ENCODE measurements around the gene RBBP5.

The RBBP5 gene

GRCh38 chr1:205052690-205053089 is 69.1 kb downstream of the RBBP5 start:
- no peak for TF ChIP-seq CTCF (IDR thresholded peaks at IDR 0.05; ENCODE audit: low read depth, low read length)
- no peak overlapping the region for H3K4me3 ChIP-seq (ENCODE audit: low read depth, low read length)

GRCh38 chr1:205049479-205049878 is 72.3 kb downstream of the RBBP5 start:
- TF ChIP-seq CTCF (IDR thresholded peaks at IDR 0.05; ENCODE audit: low read depth, low read length) = no peak
- H3K4me3 ChIP-seq (ENCODE audit: low read depth, low read length) = no peak overlapping the region

GRCh38 chr1:205048382-205048781 is 73.4 kb downstream of the RBBP5 start:
- H3K4me3 ChIP-seq (ENCODE audit: low read depth, low read length) = no peak overlapping the region
- TF ChIP-seq CTCF (IDR thresholded peaks at IDR 0.05; ENCODE audit: low read depth, low read length) = no peak

- H3K4me3 ChIP-seq (ENCODE audit: low read depth, low read length) = no peak overlapping the region
Observed at GRCh38 chr1:205047764-205048231, 74.0 kb downstream of the RBBP5 start.

GRCh38 chr1:205046870-205047269 is 74.9 kb downstream of the RBBP5 start:
- no peak for TF ChIP-seq CTCF (IDR thresholded peaks at IDR 0.05; ENCODE audit: low read depth, low read length)
- H3K4me3 ChIP-seq (ENCODE audit: low read depth, low read length) = no peak overlapping the region

More at GRCh38 chr1:205047764-205048231, 74.0 kb downstream of the RBBP5 start:
- no peak for TF ChIP-seq CTCF (IDR thresholded peaks at IDR 0.05; ENCODE audit: low read depth, low read length)

GRCh38 chr1:205045146-205045545 is 76.6 kb downstream of the RBBP5 start:
- TF ChIP-seq CTCF (IDR thresholded peaks at IDR 0.05; ENCODE audit: low read depth, low read length) = no peak

GRCh38 chr1:205044741-205045140 is 77.0 kb downstream of the RBBP5 start:
- H3K4me3 ChIP-seq (ENCODE audit: low read depth, low read length) = no peak overlapping the region
- TF ChIP-seq CTCF (IDR thresholded peaks at IDR 0.05; ENCODE audit: low read depth, low read length) = no peak

More at GRCh38 chr1:205045146-205045545, 76.6 kb downstream of the RBBP5 start:
- H3K4me3 ChIP-seq (ENCODE audit: low read depth, low read length) = no peak overlapping the region
